H9 (cell line): Measurements from ENCODE around the gene LNX2. TPM values are rescaled to one million over a fixed set of nuclear protein-coding genes. Genes with fewer than 3 reads are reported as not detected.

Source experiments
- DNase-seq: peaks from one replicate; pipeline ENCODE4 v3.0.0-alpha.2; 2017
- H2AFZ ChIP-seq: one replicate; pipeline ENCODE4 v1.6.1; 2013; ENCODE audit warnings: mild to moderate bottlenecking, low read length, control low read depth, moderate library complexity
- H2AK5ac ChIP-seq: 2 replicates; pipeline ENCODE4 v1.6.1; 2013; ENCODE audit warnings: low read length, control low read depth, mixed read lengths; ENCODE audit not compliant: insufficient read length
- H2BK120ac ChIP-seq: one replicate; pipeline ENCODE4 v1.6.1; 2013; ENCODE audit warnings: low read depth, mild to moderate bottlenecking, low read length, control low read depth, inconsistent platforms; ENCODE audit not compliant: poor library complexity, severe bottlenecking
- H2BK12ac ChIP-seq: 2 replicates; pipeline ENCODE4 v1.6.1; 2013; ENCODE audit warnings: low read length, control low read depth, mixed read lengths, low read depth; ENCODE audit not compliant: insufficient read length
- H2BK15ac ChIP-seq: 2 replicates; pipeline ENCODE4 v1.6.1; 2013; ENCODE audit warnings: low read depth, low read length, control low read depth
- H2BK20ac ChIP-seq: one replicate; pipeline ENCODE4 v1.6.1; 2013; ENCODE audit warnings: low read depth, mild to moderate bottlenecking, low read length, control low read depth, inconsistent platforms; ENCODE audit not compliant: poor library complexity, severe bottlenecking
- H2BK5ac ChIP-seq: 2 replicates; pipeline ENCODE4 v1.6.1; 2013; ENCODE audit warnings: low read length, control low read depth, mixed read lengths; ENCODE audit not compliant: insufficient read length
- H3K14ac ChIP-seq: 2 replicates; pipeline ENCODE4 v1.6.1; 2013; ENCODE audit warnings: low read length, control low read depth; ENCODE audit not compliant: insufficient read depth
- H3K18ac ChIP-seq: 2 replicates; pipeline ENCODE4 v1.6.1; 2013; ENCODE audit warnings: low read depth, mild to moderate bottlenecking, mixed read lengths, low read length, control low read depth; ENCODE audit not compliant: insufficient read length
- H3K23ac ChIP-seq: 2 replicates; pipeline ENCODE4 v1.6.1; 2013; ENCODE audit warnings: low read length, control low read depth, mixed read lengths, low read depth; ENCODE audit not compliant: insufficient read length
- H3K23me2 ChIP-seq: 2 replicates; pipeline ENCODE4 v1.6.1; 2013; ENCODE audit warnings: low read depth, mild to moderate bottlenecking, mixed read lengths, low read length, control low read depth; ENCODE audit not compliant: insufficient read length, poor library complexity, severe bottlenecking
- H3K27ac ChIP-seq: 2 replicates; pipeline ENCODE4 v1.5.1; 2013; ENCODE audit warnings: low read length, control low read depth, mixed read lengths, low read depth; ENCODE audit not compliant: insufficient read length
- H3K27me3 ChIP-seq: 2 replicates; pipeline ENCODE4 v1.6.1; 2013; ENCODE audit warnings: low read length, control low read depth, inconsistent platforms; ENCODE audit not compliant: insufficient read depth
- H3K4ac ChIP-seq: 2 replicates; pipeline ENCODE4 v1.6.1; 2013; ENCODE audit warnings: low read depth, mild to moderate bottlenecking, control low read depth, inconsistent platforms, low read length, moderate library complexity
- H3K4me1 ChIP-seq: 2 replicates; pipeline ENCODE4 v1.6.1; 2013; ENCODE audit warnings: low read length, control low read depth, inconsistent platforms; ENCODE audit not compliant: insufficient read depth
- H3K4me2 ChIP-seq: 2 replicates; pipeline ENCODE4 v1.6.1; 2013; ENCODE audit warnings: low read length, control low read depth, mixed read lengths; ENCODE audit not compliant: insufficient read length, insufficient read depth
- H3K56ac ChIP-seq: 2 replicates; pipeline ENCODE4 v1.6.1; 2013; ENCODE audit warnings: low read depth, mild to moderate bottlenecking, mixed read lengths, low read length, control low read depth; ENCODE audit not compliant: insufficient read length
- H3K79me1 ChIP-seq: 2 replicates; pipeline ENCODE4 v1.6.1; 2013; ENCODE audit warnings: low read depth, mild to moderate bottlenecking, moderate library complexity, low read length, control low read depth, inconsistent platforms; ENCODE audit not compliant: insufficient read depth, poor library complexity, severe bottlenecking
- H3K79me2 ChIP-seq: 2 replicates; pipeline ENCODE4 v1.6.1; 2013; ENCODE audit warnings: low read length, control low read depth, inconsistent platforms; ENCODE audit not compliant: insufficient read depth
- H3K9ac ChIP-seq: 2 replicates; pipeline ENCODE4 v1.6.1; 2013; ENCODE audit warnings: low read length, control low read depth, mixed read lengths; ENCODE audit not compliant: insufficient read length; ENCODE audit errors: extremely low read depth
- H3K9me3 ChIP-seq: one replicate; pipeline ENCODE4 v1.6.1; 2013; ENCODE audit warnings: low read depth, low read length, inconsistent platforms; ENCODE audit not compliant: control insufficient read depth
- H3T11ph ChIP-seq: one replicate; pipeline ENCODE4 v1.6.1; 2013; ENCODE audit warnings: mild to moderate bottlenecking, low read length, control low read depth, inconsistent platforms
- H4K20me1 ChIP-seq: one replicate; pipeline ENCODE4 v1.6.1; 2013; ENCODE audit not compliant: control insufficient read depth, insufficient read length, insufficient read depth
- H4K5ac ChIP-seq: 2 replicates; pipeline ENCODE4 v1.6.1; 2013; ENCODE audit warnings: low read depth, mild to moderate bottlenecking, mixed read lengths, low read length, control low read depth; ENCODE audit not compliant: insufficient read length
- H4K8ac ChIP-seq: replicated peaks from 2 replicates; pipeline ENCODE4 v1.6.1; 2013; ENCODE audit warnings: low read length, control low read depth, mixed read lengths, low read depth; ENCODE audit not compliant: insufficient read length
- H4K91ac ChIP-seq: 2 replicates; pipeline ENCODE4 v1.6.1; 2013; ENCODE audit warnings: low read depth, mild to moderate bottlenecking, moderate library complexity, mixed read lengths, low read length, control low read depth; ENCODE audit not compliant: insufficient read length
- H3K27ac Mint-ChIP-seq, 3 experiments: 2 replicates in 2 of 3; 3 replicates in 1 of 3; pipeline ENCODE4 v1.8.0; 2020 to 2021; ENCODE audit warnings: mixed read lengths in 3 of 3, mild to moderate bottlenecking in 1 of 3, moderate library complexity in 1 of 3
- H3K27me3 Mint-ChIP-seq: 2 replicates; pipeline ENCODE4 v1.8.0; 2021; ENCODE audit warnings: low read depth, mild to moderate bottlenecking, moderate library complexity, mixed read lengths
- H3K36me3 Mint-ChIP-seq, 3 experiments: 2 replicates in 2 of 3; 3 replicates in 1 of 3; pipeline ENCODE4 v1.8.0; 2020 to 2021; ENCODE audit warnings: low read depth in 3 of 3, mixed read lengths in 3 of 3; ENCODE audit not compliant: insufficient read depth in 1 of 3
- H3K4me1 Mint-ChIP-seq, 2 experiments: 2 replicates each; pipeline ENCODE4 v1.8.0; 2020; ENCODE audit warnings: mixed read lengths in 2 of 2
- H3K4me3 Mint-ChIP-seq, 2 experiments: 2 replicates in 1 of 2; 3 replicates in 1 of 2; pipeline ENCODE4 v1.8.0; 2020 to 2021; ENCODE audit warnings: mild to moderate bottlenecking in 2 of 2, mixed read lengths in 2 of 2, moderate library complexity in 1 of 2
- H3K9me3 Mint-ChIP-seq, 2 experiments: 2 replicates in 1 of 2; 3 replicates in 1 of 2; pipeline ENCODE4 v1.8.0; 2020; ENCODE audit warnings: mild to moderate bottlenecking in 2 of 2, mixed read lengths in 2 of 2, moderate library complexity in 1 of 2
- CTCF ChIP-seq: fragments of 200-600 bp; sonication (generic); conservative IDR thresholded peaks from 3 replicates; pipeline ENCODE4 v1.8.0; 2021; ENCODE audit warnings: antibody characterized with exemption, mild to moderate bottlenecking
- WGBS: extraction: QIAGEN DNeasy Blood & Tissue Kit; methylation state at CpG from one replicate; pipeline ENCODE4 v1.1.7; 2013; ENCODE audit warnings: missing lambda C conversion rate, low lambda C conversion rate, mixed read lengths; ENCODE audit not compliant: insufficient read length; ENCODE audit errors: extremely low coverage; 5-methylcytosine and 5-hydroxymethylcytosine counted together
- total RNA-seq: library from RNA; stranded (reverse); gene quantifications from 2 replicates; pipeline ENCODE4 v1.2.1, GENCODE V29; 2021

Gene LNX2
- total RNA-seq, 1 experiment from 2014 or later = 12.4 TPM

- DNase-seq = no peak
- Histone ChIP-seq H3K14ac (no peak overlapping the region), H2BK12ac (no peak overlapping the region), H2BK5ac (no peak overlapping the region), H3K79me1 (no peaks in the 10 kb centered on the region), H2AK5ac (no peak overlapping the region), H3K4me1 (no peaks in the 10 kb centered on the region), H3K79me2 (no peaks in the 10 kb centered on the region), H3K9ac (no peak overlapping the region), H4K8ac (no peak overlapping the region), H3K27me3 (no peaks in the 10 kb centered on the region), H3K9me3 (no peaks in the 10 kb centered on the region), H3T11ph (no peak overlapping the region), H3K4ac (no peak overlapping the region), H2AFZ (no peak overlapping the region), H2BK20ac (no peak overlapping the region), H2BK120ac (no peak overlapping the region), H4K5ac (no peak overlapping the region), H3K4me2 (no peak overlapping the region), H3K27ac (no peak overlapping the region), H3K23ac (no peak overlapping the region), H3K18ac (no peak overlapping the region), H4K20me1 (no peaks in the 10 kb centered on the region), H2BK15ac (no peak overlapping the region), H4K91ac (no peak overlapping the region), H3K56ac (no peak overlapping the region), H3K23me2 (no peaks in the 10 kb centered on the region)
- Mint-ChIP-seq H3K36me3 (no peaks in the 10 kb centered on the region; a peak in 1 of 7 replicates), H3K27me3 (no peaks in the 10 kb centered on the region), H3K4me1 (peaks cover 7% of the 10 kb centered on the region in 2 experiments), H3K27ac (no peak overlapping the region), H3K4me3 (no peak overlapping the region), H3K9me3 (no peaks in the 10 kb centered on the region)
- no peak for TF ChIP-seq CTCF
- no CpG with 5 or more reads among the region's 3 CpGs for WGBS
These were observed 85.3 kb downstream of the LNX2 start for GRCh38 chr13:27534981-27535380.
